ENCODE results near the gene ABHD10.
"Not testable (repeated sequence)": the region's sequence is repeated elsewhere in the genome, so short reads cannot be mapped to it uniquely, and the experiment has no call there.

Gene ABHD10

DNA sequence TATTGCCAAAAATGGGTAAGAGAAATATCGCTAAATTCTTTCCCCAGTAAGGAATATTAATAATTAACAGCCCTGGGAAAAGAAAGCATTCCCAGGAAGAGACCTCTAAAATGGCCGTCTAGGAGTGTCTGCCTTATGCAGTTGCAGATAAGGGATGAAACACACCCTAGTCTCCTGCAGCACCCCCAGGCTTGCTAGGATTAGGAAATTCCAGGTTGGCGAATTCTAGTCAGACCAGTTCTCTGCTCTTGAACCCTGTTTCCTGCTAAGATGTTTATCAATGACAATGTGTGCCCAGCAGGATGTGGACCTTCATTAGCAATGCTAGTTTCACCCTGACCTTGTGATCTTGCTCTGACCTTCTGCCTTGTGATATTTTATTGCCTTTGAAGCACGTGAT lies 58.4 kb downstream of the ABHD10 start:
- not testable (repeated sequence) for H3K9me3 ChIP-seq (ENCODE audit: control insufficient read depth in 5 of 5, low read length in 5 of 5); H3K27ac ChIP-seq (ENCODE audit: low read depth, low read length); H3K27me3 ChIP-seq (ENCODE audit: control insufficient read depth in 5 of 5, insufficient read depth in 4 of 5, low read length in 5 of 5); H3K4me3 ChIP-seq (ENCODE audit: low read depth in 1 of 5, low read length in 5 of 5); H3K36me3 ChIP-seq (ENCODE audit: control insufficient read depth in 5 of 5, insufficient read depth in 5 of 5, low read length in 5 of 5); H3K9ac ChIP-seq (ENCODE audit: low read length in 5 of 5); H3K4me1 ChIP-seq (ENCODE audit: control insufficient read depth in 5 of 5, insufficient read depth in 5 of 5, low read length in 5 of 5)

DNA sequence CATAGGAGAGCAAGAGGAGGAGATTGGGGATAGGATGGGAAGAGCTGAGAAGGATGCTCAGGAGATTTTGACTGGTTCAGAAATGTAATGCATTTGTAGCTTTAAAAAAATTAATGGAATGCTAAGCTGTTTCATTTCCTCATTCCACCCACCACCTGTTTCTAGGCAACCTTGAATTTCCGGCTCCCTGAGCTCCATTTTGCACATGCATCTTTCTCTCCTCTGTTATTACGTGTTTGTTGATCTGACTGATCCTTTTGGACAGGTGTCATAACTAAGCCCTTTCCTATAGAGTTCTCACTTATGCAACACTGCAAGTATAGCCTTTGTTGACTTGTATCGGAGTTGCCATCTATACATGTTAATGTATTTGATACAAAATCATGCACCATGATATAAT lies 60.0 kb downstream of the ABHD10 start:
- Histone ChIP-seq H3K27me3 (ENCODE audit: control insufficient read depth in 5 of 5, insufficient read depth in 4 of 5, low read length in 5 of 5) (no peaks in the 10 kb centered on the region), H3K36me3 (ENCODE audit: control insufficient read depth in 5 of 5, insufficient read depth in 5 of 5, low read length in 5 of 5) (no peaks in the 10 kb centered on the region), H3K9ac (ENCODE audit: low read length in 5 of 5) (no peak overlapping the region), H3K27ac (ENCODE audit: low read depth, low read length) (no peak overlapping the region), H3K4me1 (ENCODE audit: control insufficient read depth in 5 of 5, insufficient read depth in 5 of 5, low read length in 5 of 5) (peaks cover 0 to 4% (median 0%) of the 10 kb centered on the region in 5 donors), H3K9me3 (ENCODE audit: control insufficient read depth in 5 of 5, low read length in 5 of 5) (no peaks in the 10 kb centered on the region), H3K4me3 (ENCODE audit: low read depth in 1 of 5, low read length in 5 of 5) (no peak overlapping the region)

DNA sequence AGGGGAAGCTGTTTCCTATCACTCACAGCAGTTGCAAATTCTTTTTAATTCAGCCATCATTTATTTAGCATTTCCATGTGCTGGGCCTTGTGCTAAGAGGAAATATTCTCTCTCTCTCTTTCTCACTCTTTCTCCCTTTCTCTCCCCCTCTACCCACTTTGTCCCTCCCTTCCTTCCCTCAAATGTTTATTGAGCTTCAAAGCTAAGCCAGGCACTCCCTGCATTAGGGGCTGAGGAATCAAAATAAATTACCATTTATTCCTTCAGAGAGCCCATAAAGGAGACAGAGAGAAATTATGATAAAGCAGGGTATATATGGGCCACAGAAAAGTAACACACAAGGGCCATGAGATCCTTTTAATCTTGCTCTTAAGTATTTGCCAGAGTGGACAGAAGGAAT lies 62.5 kb downstream of the ABHD10 start:
- Histone ChIP-seq H3K36me3 (ENCODE audit: control insufficient read depth in 5 of 5, insufficient read depth in 5 of 5, low read length in 5 of 5) (no peaks in the 10 kb centered on the region), H3K9me3 (ENCODE audit: control insufficient read depth in 5 of 5, low read length in 5 of 5) (no peaks in the 10 kb centered on the region), H3K4me1 (ENCODE audit: control insufficient read depth in 5 of 5, insufficient read depth in 5 of 5, low read length in 5 of 5) (peaks cover 0 to 4% (median 0%) of the 10 kb centered on the region in 5 donors), H3K4me3 (ENCODE audit: low read depth in 1 of 5, low read length in 5 of 5) (no peak overlapping the region), H3K9ac (ENCODE audit: low read length in 5 of 5) (no peak overlapping the region), H3K27ac (ENCODE audit: low read depth, low read length) (no peak overlapping the region), H3K27me3 (ENCODE audit: control insufficient read depth in 5 of 5, insufficient read depth in 4 of 5, low read length in 5 of 5) (no peaks in the 10 kb centered on the region)

DNA sequence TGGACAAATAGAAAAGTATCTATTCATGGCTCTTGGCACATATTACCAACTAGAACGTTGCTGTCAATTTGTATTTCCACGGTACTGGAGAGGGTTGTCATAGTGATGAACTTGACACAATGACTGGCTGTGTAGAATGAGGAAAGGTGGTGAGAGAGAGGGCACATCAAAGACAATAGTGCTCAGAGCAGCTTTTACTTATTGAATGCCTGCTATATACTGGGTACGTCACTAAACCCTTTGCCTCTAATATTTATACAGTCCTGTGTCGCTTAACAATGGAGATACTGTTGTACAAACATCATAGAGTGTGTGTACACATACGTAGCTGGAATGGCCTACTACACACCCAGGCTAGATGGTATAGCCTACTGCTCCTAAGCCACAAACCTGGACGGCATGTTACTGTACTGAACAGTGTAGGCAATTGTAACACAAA lies 64.0 kb downstream of the ABHD10 start:
- Histone ChIP-seq H3K9me3 (ENCODE audit: control insufficient read depth in 5 of 5, low read length in 5 of 5) (no peaks in the 10 kb centered on the region), H3K36me3 (ENCODE audit: control insufficient read depth in 5 of 5, insufficient read depth in 5 of 5, low read length in 5 of 5) (no peaks in the 10 kb centered on the region), H3K27me3 (ENCODE audit: control insufficient read depth in 5 of 5, insufficient read depth in 4 of 5, low read length in 5 of 5) (no peaks in the 10 kb centered on the region), H3K4me1 (ENCODE audit: control insufficient read depth in 5 of 5, insufficient read depth in 5 of 5, low read length in 5 of 5) (peaks cover 0 to 4% (median 0%) of the 10 kb centered on the region in 5 donors), H3K4me3 (ENCODE audit: low read depth in 1 of 5, low read length in 5 of 5) (no peak overlapping the region), H3K27ac (ENCODE audit: low read depth, low read length) (no peak overlapping the region), H3K9ac (ENCODE audit: low read length in 5 of 5) (no peak overlapping the region)

Data from subcutaneous abdominal adipose tissue (tissue), 5 donors.